BE2C (cell line): Measurements from ENCODE around the gene SMARCAL1.

Experiments used
- DNase-seq: peaks from one replicate; pipeline ENCODE4 v3.0.0-alpha.2; 2020
- H3K27me3 ChIP-seq: fragments of 250-450 bp; sonication (Bioruptor Pico); 2 replicates; pipeline ENCODE4 v1.5.1; 2020; ENCODE audit warnings: mild to moderate bottlenecking
- H3K36me3 ChIP-seq: fragments of 250-450 bp; sonication (Bioruptor Pico); 2 replicates; pipeline ENCODE4 v1.5.1; 2020; ENCODE audit warnings: mild to moderate bottlenecking
- H3K4me1 ChIP-seq: fragments of 250-450 bp; sonication (Bioruptor Pico); 2 replicates; pipeline ENCODE4 v1.5.1; 2020
- H3K4me3 ChIP-seq: 2 replicates; pipeline ENCODE4 v1.5.1; 2011; ENCODE audit warnings: low read depth, low read length
- H3K9me3 ChIP-seq: fragments of 250-450 bp; sonication (Bioruptor Pico); 2 replicates; pipeline ENCODE4 v1.5.1; 2020
- CTCF ChIP-seq: IDR thresholded peaks from 2 replicates; pipeline ENCODE4 v1.5.1; 2012; ENCODE audit warnings: mild to moderate bottlenecking, low read depth, low read length

Gene SMARCAL1

GRCh38 chr2:216532562-216532961 is 120.3 kb downstream of the SMARCAL1 start:
- Histone ChIP-seq H3K4me1 (peaks cover 17% of the 10 kb centered on the region), H3K4me3 (no peak overlapping the region), H3K27me3 (no peaks in the 10 kb centered on the region), H3K36me3 (no peaks in the 10 kb centered on the region; the same call in 1 of the 2 replicates), H3K9me3 (no peaks in the 10 kb centered on the region)
- TF ChIP-seq CTCF = no peak
- no peak for DNase-seq
